HG03097 (cell line): ENCODE data around the gene KRTAP4-4.

Experiments used
- ATAC-seq: cut with Tn5 transposase; IDR thresholded peaks from one replicate; pipeline ENCODE4 v1.9.1; 2021; ENCODE audit not compliant: unreplicated experiment, low FRiP score

KRTAP4-4 gene

DNA sequence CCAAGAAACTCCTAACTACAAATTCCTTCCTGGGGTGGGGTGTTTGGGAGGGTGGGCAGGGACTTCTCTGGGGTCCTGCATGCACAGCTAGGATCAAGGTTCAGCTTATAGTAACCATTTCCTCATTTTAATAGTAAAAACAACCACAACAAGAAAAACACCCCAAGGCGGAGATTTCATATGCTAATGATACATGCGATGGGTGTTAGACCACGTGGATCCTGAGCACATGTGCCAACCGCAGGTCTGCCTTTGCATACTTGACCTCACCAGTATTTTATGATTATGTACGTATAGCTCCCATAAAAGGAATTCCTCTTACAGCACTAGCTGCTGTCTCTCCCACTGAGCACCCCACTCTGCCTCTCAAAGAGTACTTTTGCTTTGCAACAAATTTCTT lies 44.3 kb downstream of the KRTAP4-4 start:
- no peak for ATAC-seq

DNA sequence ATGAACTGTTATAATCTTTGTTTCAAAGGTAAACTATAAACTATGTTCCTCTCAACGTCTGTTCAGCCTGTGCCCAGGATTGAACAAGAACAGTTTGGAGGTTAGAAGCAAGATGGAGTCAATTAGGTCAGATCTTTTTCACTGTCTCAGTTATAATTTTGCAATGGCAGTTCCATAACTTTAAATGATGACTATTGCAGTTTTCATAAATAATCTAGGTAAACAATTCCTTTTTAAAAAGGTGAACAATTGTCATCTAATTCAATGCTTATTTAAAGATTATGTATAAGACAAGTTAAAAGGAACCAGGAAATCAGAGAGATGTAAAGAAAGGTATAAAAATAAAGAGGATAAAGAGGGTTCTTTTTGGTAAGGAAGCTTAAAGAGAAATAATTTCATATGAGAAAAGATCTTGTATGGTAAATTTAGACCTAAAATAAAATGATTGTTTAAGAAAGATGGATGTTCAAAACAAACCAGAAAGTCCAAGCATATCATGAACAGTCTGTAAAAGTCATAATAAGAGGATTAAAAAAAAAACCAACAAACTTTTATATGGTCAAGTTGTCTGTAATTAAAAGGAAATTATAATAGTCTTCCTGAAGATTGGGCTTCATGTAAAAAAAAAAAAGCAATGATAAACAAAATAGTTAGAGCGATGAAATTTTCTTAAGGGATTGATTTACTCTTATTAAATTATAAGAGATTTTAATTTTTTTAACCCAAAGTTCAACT lies 49.2 kb downstream of the KRTAP4-4 start:
- ATAC-seq: no peak
